ENCODE measurements around the gene MPV17L.
"Not testable (repeated sequence)": the region's sequence is repeated elsewhere in the genome, so short reads cannot be mapped to it uniquely, and the experiment has no call there.

The MPV17L gene

GRCh38 chr16:15453296-15453695 is 57.7 kb downstream of the MPV17L start:
- not testable (repeated sequence) for DNase-seq

GRCh38 chr16:15454933-15455332 is 59.4 kb downstream of the MPV17L start:
- DNase-seq: not testable (repeated sequence)

- DNase-seq: no peak
Observed at GRCh38 chr16:15457400-15457799, 61.8 kb downstream of the MPV17L start.

GRCh38 chr16:15457958-15458357 is 62.4 kb downstream of the MPV17L start:
- no peak for DNase-seq

GRCh38 chr16:15459791-15460190 is 64.2 kb downstream of the MPV17L start:
- DNase-seq: no peak

GRCh38 chr16:15460601-15461000 is 65.0 kb downstream of the MPV17L start:
- no peak for DNase-seq

GRCh38 chr16:15461376-15461775 is 65.8 kb downstream of the MPV17L start:
- no peak for DNase-seq
